GM20431 (cell line): ENCODE measurements around the gene BUB1.

Source experiments
- in situ Hi-C: fragments of 300-500 bp; cut with MseI, MboI; formaldehyde crosslinking; loops from one replicate; pipeline ENCODE4 v1.15.0; 2020; ENCODE audit warnings: low sequenced_read_pairs; ENCODE audit not compliant: unreplicated experiment

BUB1 gene

DNA sequence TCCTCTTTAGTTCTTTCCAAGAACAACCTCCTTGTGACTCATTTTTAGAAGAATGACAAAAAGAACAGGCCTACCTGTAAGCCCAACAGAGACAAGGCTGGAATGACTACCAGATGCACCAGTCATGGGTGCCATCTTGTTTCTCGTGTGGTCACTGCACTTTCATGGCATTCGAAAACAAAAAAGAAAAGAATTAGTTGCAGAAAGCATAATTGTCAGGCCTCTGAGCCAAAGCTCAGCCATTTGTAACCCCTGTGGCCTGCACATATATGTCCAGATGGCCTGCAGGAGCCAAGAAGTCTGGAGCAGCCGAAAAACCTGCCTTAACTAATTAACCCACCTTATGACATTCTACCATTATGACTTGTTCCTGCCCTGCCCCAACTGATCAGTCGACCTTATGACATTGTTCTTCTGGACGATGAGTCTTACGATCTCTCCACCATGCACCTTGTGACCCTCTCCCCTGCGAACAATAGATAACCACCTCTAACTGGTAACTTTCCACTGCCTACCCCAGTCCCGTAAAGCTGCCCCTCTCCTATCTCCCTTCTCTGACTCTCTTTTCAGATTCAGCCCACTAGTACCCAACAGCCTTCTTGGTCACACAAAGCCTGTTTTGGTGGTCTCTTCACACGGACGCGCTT, 13.9 kb upstream of the BUB1 start:
- in situ Hi-C loops, result no loop called here

DNA sequence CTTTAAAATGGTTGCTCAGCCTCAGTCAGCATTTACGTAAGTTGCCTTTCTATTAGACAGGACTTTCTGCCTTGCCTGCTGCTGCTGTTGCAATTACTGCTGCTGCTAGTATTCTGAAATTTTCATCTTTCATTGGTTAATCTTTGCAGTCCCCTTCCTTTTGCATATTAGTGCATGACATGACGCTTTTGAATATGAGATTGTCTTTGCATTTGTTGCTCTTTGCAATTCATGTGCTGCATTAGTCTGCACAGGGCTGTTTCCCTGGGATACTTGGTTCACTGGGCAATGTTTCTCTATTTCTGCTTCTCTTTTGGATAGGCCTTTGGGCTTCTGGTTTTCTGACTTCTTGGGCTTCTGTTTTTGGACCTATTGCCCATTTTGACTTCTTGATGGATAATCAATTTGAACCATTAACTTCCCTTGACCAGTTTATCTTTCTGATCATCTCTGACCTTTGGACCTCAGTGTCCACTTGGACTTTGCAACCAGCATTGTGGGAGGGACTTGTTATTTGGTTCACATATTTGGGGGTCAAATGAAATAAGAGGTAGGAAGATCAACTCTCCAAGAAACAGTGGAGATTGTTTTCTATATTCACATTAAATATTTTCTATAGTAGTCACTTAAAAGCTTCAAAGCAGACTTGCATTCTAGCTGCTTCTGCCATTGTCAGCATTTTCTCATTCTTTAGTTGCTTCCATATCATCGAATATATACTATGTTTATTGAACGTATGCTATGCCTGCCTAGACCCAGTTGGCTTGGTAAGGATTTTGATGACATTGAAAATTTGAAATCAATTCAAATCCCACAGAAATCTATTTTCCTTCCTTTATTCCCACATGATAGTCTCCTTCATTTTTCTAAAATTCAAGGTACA, 12.5 kb upstream of the BUB1 start:
- in situ Hi-C loops, result no loop called here

DNA sequence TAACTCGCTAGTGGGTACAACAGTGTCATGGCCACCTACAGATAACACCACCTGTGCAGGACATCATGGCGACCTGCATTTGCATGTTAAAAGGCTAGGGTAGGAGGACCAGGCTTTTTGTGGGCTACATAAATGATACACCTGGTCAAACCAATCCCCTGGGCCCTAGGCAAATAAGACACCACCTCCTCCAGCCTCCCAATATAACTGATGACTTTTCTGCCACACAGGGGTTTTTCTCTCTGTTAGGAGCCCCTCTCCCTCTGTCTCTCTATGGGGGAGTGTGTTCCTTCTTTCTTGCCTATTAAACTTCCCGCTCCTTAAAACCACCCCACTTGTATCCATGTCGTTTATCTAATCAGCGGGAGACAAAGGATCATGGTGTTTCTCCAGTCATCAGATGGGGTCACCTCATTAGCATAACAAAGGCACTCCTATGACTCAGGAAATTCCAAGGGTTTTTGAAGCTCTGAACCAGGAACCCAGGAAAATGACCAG, 10.8 kb upstream of the BUB1 start:
- in situ Hi-C loops, result loop anchor here (10.0 kb wide), 1 partner anchor 46 kb away; the partner anchor contains the start of gene ACOXL

DNA sequence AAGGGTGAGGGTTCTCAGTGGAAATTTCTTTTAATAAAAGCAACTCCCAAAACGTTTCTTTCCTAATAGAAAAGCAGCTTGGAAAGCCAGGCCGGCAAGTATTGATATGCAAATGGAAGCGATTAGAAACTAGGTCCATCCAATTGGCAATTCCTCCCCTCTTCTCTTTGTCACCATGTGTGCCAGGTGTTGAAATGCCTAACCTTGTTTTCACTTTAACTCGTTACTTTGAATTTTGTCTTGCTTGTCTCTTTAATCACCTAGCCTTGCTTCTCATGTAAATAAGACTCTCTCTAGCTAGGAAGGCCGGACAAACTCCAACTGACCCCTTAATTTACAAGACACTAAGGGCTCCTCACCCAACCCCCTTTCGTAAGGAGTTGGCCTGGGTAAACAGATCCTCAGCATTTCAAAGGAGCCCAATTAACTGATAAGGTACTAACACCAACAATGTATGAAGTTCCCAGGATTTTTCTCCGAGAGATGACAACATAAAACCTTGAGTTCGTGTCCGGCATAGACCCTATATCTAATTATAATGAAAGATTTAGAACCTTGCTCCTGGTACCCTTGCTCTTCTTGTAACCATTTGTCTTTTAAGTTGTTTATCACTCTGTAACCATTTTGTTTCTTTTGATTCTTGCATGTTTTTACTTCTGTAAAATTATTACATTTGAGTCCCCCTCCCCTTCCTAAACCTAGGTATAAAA, 10.1 kb upstream of the BUB1 start:
- in situ Hi-C loops, result loop anchor here (10.0 kb wide), 1 partner anchor 47 kb away; the partner anchor contains the start of gene ACOXL

DNA sequence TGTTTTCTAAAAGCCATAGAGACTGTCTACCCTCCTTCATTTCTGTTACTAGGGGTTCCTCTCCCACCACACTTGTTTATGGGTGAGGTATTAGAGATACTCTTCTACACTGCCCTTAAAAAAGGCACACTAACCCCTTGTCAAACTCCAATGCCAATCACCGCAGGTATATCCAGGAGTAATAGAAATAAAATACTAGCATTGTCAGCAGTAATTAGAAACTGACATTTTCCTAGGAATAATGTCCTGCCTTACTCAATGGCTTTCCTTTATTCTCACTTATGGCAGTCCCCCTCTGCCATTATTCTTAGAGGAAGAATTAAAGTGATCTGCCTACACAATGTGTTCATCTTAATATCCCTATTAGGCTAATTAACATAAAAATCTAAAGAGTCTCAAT, 5.0 kb upstream of the BUB1 start:
- in situ Hi-C loops, result loop anchor here (10.0 kb wide), 1 partner anchor 52 kb away; the partner anchor contains the start of gene ACOXL

DNA sequence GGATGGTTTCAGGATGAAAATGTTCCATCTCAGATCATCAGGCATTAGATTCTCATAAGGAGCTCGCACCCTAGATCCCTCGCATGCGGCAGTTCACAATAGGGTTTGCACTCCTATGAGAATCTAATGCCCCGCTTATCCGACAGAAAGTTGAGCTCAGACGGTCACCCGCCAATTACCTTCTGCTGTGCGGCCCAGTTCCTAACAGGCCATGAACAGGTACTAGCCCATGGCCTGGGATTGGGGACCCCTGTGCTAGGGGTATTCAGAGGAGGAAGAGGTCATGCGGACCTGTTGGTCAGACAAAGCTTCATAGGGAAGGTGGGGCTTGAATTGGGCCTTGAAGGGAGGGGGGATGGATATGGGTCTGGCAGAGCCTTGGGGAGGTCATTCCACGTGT, 4.4 kb upstream of the BUB1 start:
- in situ Hi-C loops, result loop anchor here (10.0 kb wide), 1 partner anchor 53 kb away; the partner anchor contains the start of gene ACOXL

DNA sequence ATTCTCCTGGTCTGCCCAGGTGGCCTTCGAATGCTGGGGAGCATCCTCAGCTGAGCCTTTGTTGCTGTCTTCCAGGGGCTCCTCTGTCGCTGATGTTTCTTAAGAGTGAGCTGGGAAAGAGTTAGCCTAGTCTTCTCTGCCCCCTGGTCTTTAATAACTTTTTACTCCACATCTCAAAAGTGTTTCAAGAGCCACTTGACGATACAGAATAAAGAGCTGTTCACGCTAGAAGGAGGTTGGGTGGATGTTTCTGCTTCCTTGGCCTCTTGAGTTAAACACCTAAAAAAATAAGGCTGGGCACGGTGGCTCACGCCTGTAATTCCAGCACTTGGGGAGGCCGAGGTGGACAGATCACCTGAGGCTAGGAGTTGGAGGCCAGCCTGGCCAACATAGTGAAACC, 2.8 kb upstream of the BUB1 start:
- in situ Hi-C loops, result loop anchor here (10.0 kb wide), 1 partner anchor 54 kb away; the partner anchor contains the start of gene ACOXL

DNA sequence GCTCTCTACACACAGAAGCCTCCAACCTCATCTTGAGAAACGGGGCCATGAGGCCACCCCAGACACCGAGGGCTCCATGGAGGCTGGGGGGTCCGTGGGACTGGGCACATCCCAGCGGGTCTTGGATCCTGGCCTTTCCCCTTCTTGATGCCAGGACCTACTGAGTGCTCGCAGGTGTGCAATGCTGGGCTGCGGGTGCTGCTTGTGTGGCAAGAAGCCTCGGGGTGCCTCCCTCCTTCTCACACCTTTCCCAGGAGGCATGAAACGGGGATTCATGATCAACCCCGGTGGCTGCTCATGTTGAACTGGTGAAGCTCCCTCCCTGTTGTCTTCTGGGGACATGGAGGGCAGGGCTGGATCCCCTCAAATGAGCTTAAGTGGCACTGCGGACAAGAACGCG, 2.0 kb upstream of the BUB1 start:
- in situ Hi-C loops, result loop anchor here (10.0 kb wide), 1 partner anchor 55 kb away; the partner anchor contains the start of gene ACOXL

DNA sequence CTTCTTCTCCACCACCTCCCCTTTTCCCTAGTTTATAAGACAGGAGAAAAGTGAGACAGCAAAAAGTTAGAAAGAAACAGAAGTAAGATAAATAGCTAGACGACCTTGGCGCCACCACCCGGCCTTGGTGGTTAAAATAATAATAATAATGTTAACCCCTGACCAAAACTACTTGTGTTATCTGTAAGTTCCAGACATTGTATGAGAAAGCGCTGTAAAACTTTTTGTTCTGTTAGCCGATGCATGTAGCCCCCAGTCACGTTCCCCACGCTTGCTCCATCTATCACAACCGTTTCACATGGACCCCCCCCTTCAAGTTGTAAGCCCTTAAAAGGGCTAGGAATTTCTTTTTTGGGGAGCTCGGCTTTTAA, 1.5 kb upstream of the BUB1 start:
- in situ Hi-C loops, result no loop called here

DNA sequence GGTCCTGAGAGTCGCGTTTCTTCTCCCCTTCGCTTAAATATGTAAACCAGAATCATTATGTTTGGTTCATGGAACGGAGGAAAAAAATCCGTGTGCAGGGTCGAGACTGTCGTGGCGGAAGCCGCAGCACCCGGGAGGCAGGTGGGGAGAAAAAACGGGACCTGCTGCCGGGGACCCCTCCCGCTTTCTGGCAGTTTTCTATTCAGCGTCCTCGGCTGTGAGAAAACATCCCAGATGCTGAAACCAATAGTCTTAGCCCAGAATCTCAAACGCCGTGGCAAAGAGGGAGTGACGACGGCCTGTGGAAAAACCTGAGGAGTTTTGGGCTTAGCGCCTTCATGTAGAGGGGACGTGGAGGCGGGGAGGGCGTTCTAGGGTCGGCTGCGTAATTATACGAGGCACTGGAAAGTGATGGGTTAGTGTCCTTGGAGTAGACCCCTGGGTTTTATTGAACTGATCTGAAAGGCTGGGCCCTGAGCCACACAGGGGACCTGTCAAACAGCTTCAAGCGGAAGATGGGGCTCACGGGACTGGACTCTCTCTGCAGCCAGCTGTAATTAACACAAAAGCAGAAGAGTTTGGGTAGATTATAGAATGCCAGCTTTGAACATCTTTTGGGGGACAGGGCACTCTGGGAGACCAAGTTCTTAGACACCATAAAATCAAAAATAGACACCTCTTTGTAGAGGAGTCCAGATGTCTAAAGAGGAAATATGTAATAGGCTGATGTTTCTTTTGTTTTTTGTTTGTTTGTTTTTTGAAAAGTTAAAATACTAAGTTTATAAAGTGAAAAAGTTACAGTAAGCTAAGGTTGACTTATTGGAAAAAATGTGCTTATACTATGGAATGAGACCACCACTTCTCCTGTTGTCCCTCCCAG, 834 bp upstream of the BUB1 start:
- in situ Hi-C loops, result no loop called here

DNA sequence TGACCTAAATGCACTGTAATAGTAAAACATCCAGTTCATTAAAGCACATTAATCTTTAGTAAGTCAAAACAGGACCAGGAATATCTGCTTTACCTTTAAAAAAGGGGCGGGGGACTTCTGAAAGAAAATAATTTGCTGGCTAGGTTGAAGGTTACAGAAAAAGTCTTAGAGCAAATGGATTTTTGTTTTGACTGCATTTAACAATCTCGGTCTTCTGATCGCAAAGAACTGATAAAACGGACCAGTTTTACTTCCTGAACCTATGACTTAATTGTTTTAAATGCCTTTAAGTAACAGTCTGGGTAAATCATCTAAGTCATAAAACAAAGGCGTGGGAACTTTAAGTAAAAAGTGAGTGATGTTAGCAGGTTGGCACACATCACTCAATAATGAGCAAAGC, 783 bp downstream of the BUB1 start:
- in situ Hi-C loops, result no loop called here

DNA sequence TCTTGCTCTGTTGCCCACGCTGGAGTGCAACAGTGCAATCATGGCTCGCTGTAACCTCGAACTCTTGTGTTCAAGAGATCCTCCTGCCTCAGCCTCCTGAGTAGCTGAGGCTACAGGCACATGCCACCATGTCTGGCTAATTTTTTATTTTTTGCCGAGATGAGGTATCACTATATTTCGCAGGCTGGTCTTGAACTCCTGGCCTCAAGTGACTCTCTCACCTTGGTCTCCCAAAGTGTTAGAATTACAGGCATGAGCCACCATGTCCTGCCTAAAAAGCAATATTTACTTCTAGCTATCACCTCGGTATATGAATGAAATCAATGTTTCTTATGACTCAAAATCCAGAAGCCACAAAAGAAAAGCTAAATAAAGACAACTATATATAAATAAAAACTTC, 2.2 kb downstream of the BUB1 start:
- in situ Hi-C loops, result no loop called here

DNA sequence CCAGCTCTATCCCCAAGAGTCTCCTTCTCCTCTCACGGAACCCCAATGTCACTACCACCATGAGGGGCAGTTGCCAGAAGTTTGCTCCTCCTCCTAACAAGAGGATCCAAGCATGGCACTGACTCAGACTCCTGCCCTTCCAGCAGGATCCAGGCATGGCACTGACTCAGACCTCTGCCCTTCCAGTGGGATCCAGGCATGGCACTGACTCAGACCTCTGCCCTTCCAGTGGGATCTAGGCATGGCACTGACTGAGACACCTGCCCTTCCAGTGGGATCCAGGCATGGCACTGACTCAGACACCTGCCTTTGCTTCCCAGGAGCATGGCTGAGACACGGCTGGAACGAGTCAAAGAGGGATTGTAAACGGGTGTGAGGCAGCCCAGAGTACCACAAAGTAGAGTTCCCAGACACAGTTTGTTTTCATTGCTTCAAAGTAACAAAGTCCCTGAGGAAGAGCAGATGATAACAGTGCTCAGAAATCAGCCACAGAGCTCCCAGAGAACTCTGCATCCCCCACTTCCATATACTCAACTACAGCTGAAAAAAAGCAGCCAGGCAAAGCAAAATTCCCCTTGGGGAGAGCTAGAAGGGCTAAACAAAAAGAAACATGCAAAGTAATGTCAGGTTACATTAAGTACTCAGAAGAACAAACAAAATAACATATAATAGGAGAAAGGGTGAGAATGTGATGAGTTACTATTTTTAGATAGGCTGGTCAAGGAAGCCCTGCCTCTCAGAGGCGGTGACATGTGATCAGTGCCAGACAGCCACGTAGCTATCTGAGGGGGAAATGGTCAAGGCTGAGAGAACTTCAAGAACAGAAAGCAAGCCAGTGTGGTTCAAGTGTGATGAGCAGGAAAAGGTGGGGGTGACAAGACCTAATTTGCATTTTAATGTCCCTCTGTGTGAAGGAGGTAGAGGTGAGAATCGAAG, 3.0 kb downstream of the BUB1 start:
- in situ Hi-C loops, result no loop called here

DNA sequence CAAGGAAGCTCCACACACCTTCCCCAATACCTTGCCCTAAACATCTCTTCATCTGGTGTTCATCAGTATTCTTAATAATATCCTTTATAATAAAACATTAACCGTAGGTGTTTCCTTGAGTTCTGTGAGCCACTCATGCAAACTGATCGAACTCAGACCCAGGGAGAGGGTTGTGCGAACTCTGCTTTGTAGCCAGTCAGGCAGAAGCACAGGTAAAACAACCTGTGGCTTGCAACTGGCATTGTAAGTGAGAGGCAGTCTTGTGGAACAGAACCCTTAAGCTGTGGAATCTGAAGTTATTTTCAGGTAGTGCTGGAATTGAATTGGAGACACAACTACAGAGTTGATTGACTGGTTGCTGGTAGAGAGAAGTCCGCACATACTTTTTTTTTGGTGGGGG, 4.7 kb downstream of the BUB1 start:
- in situ Hi-C loops, result no loop called here

DNA sequence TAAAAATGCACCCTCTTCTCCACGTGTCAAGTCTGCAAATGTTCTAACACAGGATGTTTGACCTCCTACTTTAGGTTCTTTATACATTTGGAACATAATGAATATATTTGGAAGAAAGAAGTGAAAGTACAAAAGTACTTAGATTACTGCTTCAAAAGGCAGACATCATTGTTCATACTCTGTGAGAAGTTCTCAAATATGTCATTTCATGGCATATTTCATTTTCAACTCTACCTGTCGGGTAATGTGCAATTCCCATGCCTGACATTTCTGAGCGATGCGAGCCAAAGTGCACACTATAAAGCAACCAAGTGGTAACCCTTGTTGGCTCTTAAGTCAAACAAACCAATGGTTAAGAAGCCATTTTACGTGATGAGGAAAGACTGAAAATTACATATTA, 7.0 kb downstream of the BUB1 start:
- in situ Hi-C loops, result no loop called here

DNA sequence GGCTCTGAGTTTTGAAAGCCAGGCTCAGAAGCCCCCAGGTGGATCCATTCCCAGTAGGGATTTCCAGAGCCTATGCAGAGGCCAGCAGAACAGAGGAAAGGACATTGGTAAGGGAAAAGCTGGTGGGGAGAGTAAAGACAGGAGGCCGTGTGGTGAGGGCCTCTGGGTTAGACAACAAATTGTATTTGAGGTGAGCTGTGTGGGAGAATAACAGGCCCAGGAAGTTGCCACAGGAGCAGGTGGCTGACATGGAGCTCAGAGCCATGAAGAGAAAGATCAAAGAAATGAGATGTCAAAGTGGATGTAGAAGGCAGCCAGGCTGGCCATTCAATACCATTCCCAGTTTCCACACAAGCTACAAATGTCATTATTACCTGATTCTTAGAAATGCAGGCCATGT, 8.8 kb downstream of the BUB1 start:
- in situ Hi-C loops, result no loop called here

DNA sequence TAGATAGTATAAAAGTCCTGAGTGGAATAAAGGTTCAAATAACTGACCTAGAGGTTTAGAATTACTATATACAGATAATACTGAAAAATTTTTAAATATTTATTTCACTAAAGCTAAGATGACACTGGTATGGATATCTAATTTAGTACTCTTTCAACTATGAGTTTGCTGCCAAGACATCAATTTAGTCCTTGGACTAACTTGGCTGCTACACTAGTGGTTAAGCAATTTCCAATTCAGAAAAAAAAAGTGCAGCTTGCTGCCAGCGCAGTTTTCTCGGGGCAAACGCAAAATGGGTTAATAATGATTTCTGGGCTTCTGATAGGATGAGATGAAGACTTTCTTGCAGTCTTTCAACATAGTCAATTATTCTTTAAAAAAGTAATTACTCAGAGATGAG, 10.8 kb downstream of the BUB1 start:
- in situ Hi-C loops, result no loop called here

DNA sequence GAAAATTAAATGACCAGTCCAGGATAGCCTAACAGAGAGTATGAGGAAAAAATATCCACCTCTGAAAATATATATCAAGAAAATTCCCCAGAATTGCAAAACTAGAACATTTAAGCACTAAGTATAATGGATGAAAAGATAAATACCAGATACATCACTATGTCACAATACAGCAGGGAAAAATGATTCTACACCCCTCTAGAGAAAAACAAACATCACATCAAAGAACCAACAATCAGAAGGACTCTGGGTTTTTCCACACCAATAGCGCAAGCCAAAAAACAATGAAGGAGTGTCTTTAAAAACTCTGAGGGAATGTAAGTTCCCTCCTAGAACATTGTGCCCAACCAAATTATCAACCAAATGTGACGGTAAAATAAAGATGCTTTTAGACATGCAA, 13.7 kb downstream of the BUB1 start:
- in situ Hi-C loops, result no loop called here

DNA sequence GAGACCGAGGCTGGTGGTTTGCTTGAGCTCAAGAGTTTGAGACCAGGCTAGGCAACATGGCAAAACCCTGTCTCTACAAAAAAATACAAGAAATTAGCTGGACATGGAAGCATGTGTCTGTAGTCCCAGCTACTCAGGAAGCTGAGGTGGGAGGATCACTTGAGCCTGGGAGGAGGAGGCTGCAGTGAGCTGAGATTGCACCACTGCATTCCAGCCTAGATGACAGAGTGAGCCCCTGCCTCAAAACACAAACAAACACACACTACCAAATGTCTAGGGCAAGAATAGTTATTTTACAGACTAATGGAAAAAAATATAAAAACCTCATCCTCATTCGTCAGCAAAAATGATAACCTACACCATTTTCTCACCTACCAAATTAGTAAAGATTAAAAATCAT, 15.3 kb downstream of the BUB1 start:
- in situ Hi-C loops, result no loop called here
